HL-60 (cell line): ENCODE data around the gene NUCB1.

Experiments used
- CTCF ChIP-seq: IDR thresholded peaks from one replicate; pipeline ENCODE4 v1.5.1; 2011; ENCODE audit warnings: low read length, control low read depth, inconsistent platforms; ENCODE audit not compliant: insufficient read depth
- GABPA ChIP-seq: IDR thresholded peaks from 2 replicates; pipeline ENCODE4 v1.6.1; 2012; ENCODE audit warnings: low read depth
- POLR2AphosphoS5 ChIP-seq: IDR thresholded peaks from 2 replicates; pipeline ENCODE4 v1.6.1; 2012; ENCODE audit warnings: low read depth
- TF ChIP-seq, protein P1 (sequence below): IDR thresholded peaks from 2 replicates; pipeline ENCODE4 v1.6.1; 2012; ENCODE audit warnings: low read depth; ENCODE audit not compliant: insufficient replicate concordance

DNA sequence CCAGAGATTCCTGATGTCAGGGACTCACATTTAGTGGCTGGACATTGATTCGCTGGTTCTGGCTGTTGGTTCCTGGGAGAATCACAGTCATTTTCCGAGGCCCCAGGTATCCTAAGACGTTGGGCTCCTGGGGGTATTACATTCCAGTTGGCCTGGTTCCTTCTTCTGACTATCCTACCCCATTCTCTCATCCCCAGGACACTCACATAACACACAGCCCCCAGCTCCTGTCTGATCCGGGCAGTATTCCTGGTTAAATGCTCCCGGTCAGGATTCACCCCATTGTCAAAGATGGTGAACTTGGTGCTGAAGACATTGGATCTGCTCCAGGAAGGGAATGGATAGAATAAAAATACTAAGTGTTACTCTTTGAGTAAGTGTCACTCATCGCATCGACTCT, 16.4 kb upstream of the NUCB1 start:
- TF ChIP-seq CTCF: no peak
- no peak for TF ChIP-seq POLR2AphosphoS5
- no peak for TF ChIP-seq GABPA
- TF ChIP-seq, protein P1, sequence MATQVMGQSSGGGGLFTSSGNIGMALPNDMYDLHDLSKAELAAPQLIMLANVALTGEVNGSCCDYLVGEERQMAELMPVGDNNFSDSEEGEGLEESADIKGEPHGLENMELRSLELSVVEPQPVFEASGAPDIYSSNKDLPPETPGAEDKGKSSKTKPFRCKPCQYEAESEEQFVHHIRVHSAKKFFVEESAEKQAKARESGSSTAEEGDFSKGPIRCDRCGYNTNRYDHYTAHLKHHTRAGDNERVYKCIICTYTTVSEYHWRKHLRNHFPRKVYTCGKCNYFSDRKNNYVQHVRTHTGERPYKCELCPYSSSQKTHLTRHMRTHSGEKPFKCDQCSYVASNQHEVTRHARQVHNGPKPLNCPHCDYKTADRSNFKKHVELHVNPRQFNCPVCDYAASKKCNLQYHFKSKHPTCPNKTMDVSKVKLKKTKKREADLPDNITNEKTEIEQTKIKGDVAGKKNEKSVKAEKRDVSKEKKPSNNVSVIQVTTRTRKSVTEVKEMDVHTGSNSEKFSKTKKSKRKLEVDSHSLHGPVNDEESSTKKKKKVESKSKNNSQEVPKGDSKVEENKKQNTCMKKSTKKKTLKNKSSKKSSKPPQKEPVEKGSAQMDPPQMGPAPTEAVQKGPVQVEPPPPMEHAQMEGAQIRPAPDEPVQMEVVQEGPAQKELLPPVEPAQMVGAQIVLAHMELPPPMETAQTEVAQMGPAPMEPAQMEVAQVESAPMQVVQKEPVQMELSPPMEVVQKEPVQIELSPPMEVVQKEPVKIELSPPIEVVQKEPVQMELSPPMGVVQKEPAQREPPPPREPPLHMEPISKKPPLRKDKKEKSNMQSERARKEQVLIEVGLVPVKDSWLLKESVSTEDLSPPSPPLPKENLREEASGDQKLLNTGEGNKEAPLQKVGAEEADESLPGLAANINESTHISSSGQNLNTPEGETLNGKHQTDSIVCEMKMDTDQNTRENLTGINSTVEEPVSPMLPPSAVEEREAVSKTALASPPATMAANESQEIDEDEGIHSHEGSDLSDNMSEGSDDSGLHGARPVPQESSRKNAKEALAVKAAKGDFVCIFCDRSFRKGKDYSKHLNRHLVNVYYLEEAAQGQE: no peak
